GM10248 (cell line): ENCODE data around the gene RAPGEFL1.

Source experiments
- CTCF ChIA-PET: fragments of 300-600 bp; sonication (Branson Sonifier 250); formaldehyde crosslinking; extraction: SDS; loops from one replicate; lab custom pipeline; 2021; ENCODE audit warnings: antibody characterized with exemption; lab: Yijun Ruan, JAX
- POLR2A ChIA-PET: fragments of 350-650 bp; sonication (Branson Sonifier 250); formaldehyde crosslinking; extraction: SDS; loops from one replicate; lab custom pipeline; 2020; ENCODE audit warnings: antibody characterized with exemption; lab: Yijun Ruan, JAX
- DNase-seq: peaks from one replicate; pipeline ENCODE4 v3.0.0; 2012; ENCODE audit errors: extremely low spot score
- CTCF ChIP-seq: IDR thresholded peaks from 2 replicates; pipeline ENCODE4 v1.5.1; 2012; ENCODE audit warnings: mild to moderate bottlenecking, low read depth; ENCODE audit errors: extremely low read depth, missing control alignments, control extremely low read depth

The RAPGEFL1 gene

DNA sequence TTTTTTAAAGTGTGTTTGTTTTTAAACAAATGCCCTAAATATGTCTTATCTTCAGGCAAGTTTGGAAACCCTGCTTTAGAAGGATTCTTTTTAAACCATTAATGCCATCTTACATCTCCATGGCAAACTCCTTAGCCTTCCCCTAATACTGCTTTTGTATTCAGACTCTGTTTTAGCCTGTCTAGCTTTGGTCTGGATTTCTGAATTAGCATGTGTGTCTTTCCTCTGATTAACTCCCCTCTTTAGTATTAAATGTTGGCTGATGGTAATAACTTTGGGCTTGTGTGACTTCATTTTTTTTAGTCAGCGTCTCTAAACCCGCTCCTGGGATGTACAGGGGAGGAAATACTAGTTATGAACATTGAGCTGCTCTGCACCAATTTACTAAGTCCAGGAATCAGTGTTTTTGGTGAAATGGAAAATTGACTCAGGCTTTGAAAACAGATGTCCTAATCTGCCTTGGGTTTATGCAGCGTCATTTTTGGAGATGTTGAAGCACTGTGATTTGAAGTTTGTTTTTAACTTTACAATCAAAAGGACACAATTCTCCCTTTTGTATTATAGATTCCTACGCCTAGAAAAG lies 64.1 kb downstream of the RAPGEFL1 start:
- ChIA-PET CTCF (interaction anchor here (1.1 to 2.3 kb wide), 5 partner anchors 7 to 42 kb away, joined by 3 to 6 read pairs (median 4); no protein-coding TSS in a partner anchor), POLR2A (interaction anchor here (0.6 kb wide), 1 partner anchor 47 kb away, joined by 3 read pairs; no protein-coding TSS in a partner anchor)
- no peak for TF ChIP-seq CTCF
- DNase-seq: no peak

DNA sequence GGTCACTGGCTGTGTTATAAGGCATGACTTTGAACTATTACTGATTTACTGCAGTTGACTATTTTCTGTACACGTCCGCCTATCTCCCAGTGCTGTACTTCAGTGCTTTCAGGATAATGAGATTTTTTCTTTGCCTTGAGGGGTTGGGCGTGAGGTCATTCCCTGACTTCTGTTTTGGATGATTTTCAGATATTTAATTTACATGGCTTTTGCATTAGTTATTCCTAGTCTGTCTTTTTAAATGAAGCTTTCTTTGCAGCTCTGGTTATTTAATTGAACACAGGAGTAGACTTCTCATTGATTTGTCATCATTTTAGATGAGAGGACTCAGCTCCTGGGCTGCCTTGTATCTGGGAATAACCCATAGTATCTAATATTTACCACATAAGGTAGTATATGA lies 65.5 kb downstream of the RAPGEFL1 start:
- CTCF ChIA-PET: interaction anchor here (1.6 to 2.3 kb wide), 3 partner anchors 9 to 51 kb away, joined by 5 to 6 read pairs (median 6); no protein-coding TSS in a partner anchor
- no peak for TF ChIP-seq CTCF
- POLR2A ChIA-PET: no interaction called here
- no peak for DNase-seq

DNA sequence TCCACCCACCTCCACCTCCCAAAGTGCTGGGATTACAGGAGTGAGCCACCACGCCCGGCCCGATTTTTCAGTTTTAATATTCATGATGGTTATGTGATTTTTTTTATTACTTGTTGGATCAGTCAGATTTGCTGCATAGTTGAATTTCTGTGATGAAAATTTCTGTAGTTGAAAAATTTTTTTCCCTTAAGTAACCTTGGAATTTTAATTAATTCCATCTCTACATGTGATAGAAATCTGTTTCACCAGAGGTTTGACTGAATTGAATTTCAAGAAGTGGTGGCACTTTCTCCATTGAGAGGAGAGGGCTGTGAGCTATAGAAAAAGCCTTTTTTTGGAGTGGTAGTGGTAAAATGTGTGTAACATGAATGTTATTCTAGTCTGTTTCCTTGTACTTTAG lies 66.5 kb downstream of the RAPGEFL1 start:
- no peak for DNase-seq
- ChIA-PET CTCF (no interaction called here), POLR2A (no interaction called here)
- TF ChIP-seq CTCF: no peak

DNA sequence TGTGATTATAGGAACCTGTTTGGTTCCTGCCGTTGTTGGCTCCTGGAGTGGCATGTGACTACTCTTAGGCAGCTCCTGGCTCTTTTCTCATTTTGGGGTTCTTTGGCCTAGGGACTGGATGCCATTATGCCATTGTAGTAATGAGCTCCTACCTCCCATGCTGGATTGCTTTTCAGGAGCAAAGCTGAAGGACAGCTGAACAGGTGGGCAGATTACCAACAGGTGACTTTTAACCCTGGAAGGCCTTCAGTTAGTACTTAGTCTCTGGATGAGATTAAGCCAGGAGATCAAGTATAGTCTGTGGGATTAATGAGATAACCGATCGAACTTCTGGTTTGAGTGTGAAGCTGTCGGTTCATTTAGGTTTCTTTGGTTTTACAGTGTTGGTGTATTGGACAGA lies 67.0 kb downstream of the RAPGEFL1 start:
- DNase-seq: no peak
- no peak for TF ChIP-seq CTCF
- ChIA-PET POLR2A (no interaction called here), CTCF (interaction anchor here (1.1 to 1.5 kb wide), 2 partner anchors 15 to 46 kb away, joined by 4 to 5 read pairs; no protein-coding TSS in a partner anchor)
